HepG2 (cell line): ENCODE results near the gene RPS6KA3. TPM values are rescaled to one million over a fixed set of nuclear protein-coding genes. Genes with fewer than 3 reads are reported as not detected.
A peak's percentile ranks its signal among the peaks of the same experiment; 100 is the strongest.

Source experiments
- BRD4 ChIP-seq: sonication (generic); formaldehyde crosslinking; IDR thresholded peaks from 2 replicates; pipeline ENCODE4 v1.4.0; 2020; ENCODE audit warnings: missing genetic modification reagents
- ELF1 ChIP-seq: sonication (generic); formaldehyde crosslinking; IDR thresholded peaks from 2 replicates; pipeline ENCODE4 v1.4.0; 2020; ENCODE audit warnings: missing genetic modification reagents
- FOXO1 ChIP-seq: sonication (generic); formaldehyde crosslinking; IDR thresholded peaks from 2 replicates; pipeline ENCODE4 v1.4.0; 2020; ENCODE audit warnings: missing genetic modification reagents
- IRF2 ChIP-seq: IDR thresholded peaks from 2 replicates; pipeline ENCODE4 v1.6.1; 2018; ENCODE audit warnings: missing genetic modification reagents, missing compliant biosample characterization
- KDM2A ChIP-seq: sonication (generic); formaldehyde crosslinking; IDR thresholded peaks from 2 replicates; pipeline ENCODE4 v1.4.0; 2020; ENCODE audit warnings: low read depth, missing genetic modification reagents, borderline replicate concordance
- PCBP1 ChIP-seq: fragments of 200-400 bp; formaldehyde crosslinking; IDR thresholded peaks from 2 replicates; pipeline ENCODE4 v1.6.1; 2017; ENCODE audit warnings: mild to moderate bottlenecking, low read depth, low read length, borderline replicate concordance
- TARDBP ChIP-seq: sonication (generic); formaldehyde crosslinking; IDR thresholded peaks from 2 replicates; pipeline ENCODE4 v1.8.0; 2022; ENCODE audit warnings: mild to moderate bottlenecking, missing genetic modification reagents
- ZNF224 ChIP-seq: sonication (generic); formaldehyde crosslinking; IDR thresholded peaks from 2 replicates; pipeline ENCODE4 v1.5.0; 2020; ENCODE audit warnings: mild to moderate bottlenecking, missing genetic modification reagents
- polyA plus RNA-seq, 8 experiments: library from polyadenylated mRNA; depleted of rRNA in 3 of 8; stranded (reverse) in 7 of 8; unstranded in 1 of 8; fragments of >200 nt; fragmentation: Illumina TruSeq in 4 of 8; extraction: Trizol in 4 of 8; gene quantifications; 2 replicates each; pipeline versions ENCODE4 v1.2.1 to v1.2.3, GENCODE V29; 2011 to 2016; ENCODE audit warnings: low read depth in 4 of 8, missing spikeins in 1 of 8, mixed read lengths in 1 of 8; ENCODE audit not compliant: insufficient read depth in 1 of 8
- total RNA-seq, 5 experiments: library from RNA; depleted of rRNA; stranded (reverse); fragments of >200 nt; fragmentation: Illumina TruSeq; extraction: Trizol; gene quantifications; 2 replicates each; pipeline ENCODE4 v1.2.3, GENCODE V29; 2016; ENCODE audit warnings: low read depth in 1 of 5
- TF ChIP-seq, protein P1 (sequence below), 2 experiments: sonication (generic) in 1 of 2; formaldehyde crosslinking in 1 of 2; IDR thresholded peaks; 2 replicates each; pipeline versions ENCODE4 v1.4.0 to v1.6.1; 2016 to 2020; ENCODE audit warnings: borderline replicate concordance in 1 of 2, low read depth in 1 of 2, mild to moderate bottlenecking in 1 of 2, missing genetic modification reagents in 1 of 2
- TF ChIP-seq, protein P2 (sequence below): IDR thresholded peaks from 2 replicates; pipeline ENCODE4 v1.6.1; 2016; ENCODE audit warnings: missing genetic modification reagents, missing compliant biosample characterization
- TF ChIP-seq, protein P3 (sequence below): sonication (generic); formaldehyde crosslinking; IDR thresholded peaks from 2 replicates; pipeline ENCODE4 v1.5.0; 2020; ENCODE audit warnings: missing genetic modification reagents, mild to moderate bottlenecking, borderline replicate concordance
- TF ChIP-seq, protein P4 (sequence below): sonication (generic); formaldehyde crosslinking; IDR thresholded peaks from 2 replicates; pipeline ENCODE4 v1.4.0; 2020; ENCODE audit warnings: low read depth, missing genetic modification reagents
- TF ChIP-seq, protein P5 (sequence below): sonication (generic); formaldehyde crosslinking; IDR thresholded peaks from 2 replicates; pipeline ENCODE4 v1.5.1; 2020; ENCODE audit warnings: mild to moderate bottlenecking, missing genetic modification reagents, moderate library complexity

The RPS6KA3 gene
- total and polyA plus RNA-seq, 2 of the 13 experiments (the other 11 are each of a cell fraction or from before 2014, with no cell fraction given) = 314 to 357 TPM

DNA sequence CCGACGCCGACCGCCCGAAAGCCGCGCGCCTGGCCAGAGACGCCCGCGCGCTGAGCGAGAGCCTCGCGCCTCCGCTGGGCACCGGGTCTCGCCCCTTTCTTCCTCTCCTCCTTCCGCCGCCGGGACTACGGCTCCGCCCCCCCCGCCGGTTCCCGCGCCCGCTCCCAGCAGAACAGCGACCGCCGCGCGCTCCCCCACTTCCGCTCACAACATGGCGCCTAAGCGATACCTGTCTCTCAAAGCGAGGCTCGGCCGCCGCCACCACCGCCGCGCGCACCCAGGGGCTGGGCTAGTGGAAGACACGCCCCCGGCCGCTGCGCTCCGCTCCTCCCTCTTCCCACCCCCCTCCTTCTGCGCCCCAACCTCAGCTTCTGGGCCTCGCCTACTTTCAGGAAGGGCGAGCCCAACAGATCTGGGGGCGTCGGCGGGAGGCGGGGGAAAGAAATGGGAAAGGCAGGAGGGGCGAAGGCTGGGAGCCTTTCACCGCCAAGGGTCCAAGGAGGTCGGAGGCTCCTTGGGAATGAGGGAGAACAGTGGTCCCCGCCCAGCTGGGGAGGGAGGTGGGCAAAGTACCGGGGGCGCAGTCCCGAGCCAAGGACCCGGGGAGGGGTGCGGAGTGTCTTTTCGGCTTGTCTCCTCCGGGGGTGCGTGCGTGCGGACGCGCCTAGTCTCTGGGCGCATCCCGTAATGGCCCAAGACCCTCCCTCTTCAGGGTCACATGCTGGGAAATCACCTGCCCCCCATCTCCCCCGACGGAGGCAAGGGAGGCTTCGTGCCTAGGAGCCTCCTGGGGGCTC lies at the start of gene RPS6KA3 (continued):
- TF ChIP-seq, protein P1, sequence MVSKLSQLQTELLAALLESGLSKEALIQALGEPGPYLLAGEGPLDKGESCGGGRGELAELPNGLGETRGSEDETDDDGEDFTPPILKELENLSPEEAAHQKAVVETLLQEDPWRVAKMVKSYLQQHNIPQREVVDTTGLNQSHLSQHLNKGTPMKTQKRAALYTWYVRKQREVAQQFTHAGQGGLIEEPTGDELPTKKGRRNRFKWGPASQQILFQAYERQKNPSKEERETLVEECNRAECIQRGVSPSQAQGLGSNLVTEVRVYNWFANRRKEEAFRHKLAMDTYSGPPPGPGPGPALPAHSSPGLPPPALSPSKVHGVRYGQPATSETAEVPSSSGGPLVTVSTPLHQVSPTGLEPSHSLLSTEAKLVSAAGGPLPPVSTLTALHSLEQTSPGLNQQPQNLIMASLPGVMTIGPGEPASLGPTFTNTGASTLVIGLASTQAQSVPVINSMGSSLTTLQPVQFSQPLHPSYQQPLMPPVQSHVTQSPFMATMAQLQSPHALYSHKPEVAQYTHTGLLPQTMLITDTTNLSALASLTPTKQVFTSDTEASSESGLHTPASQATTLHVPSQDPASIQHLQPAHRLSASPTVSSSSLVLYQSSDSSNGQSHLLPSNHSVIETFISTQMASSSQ (IDR thresholded peaks at IDR 0.05; ENCODE audit: low read depth) = no peak
- TF ChIP-seq, protein P1 (CRISPR knock-in tag; IDR thresholded peaks at IDR 0.05; ENCODE audit: borderline replicate concordance) = no peak; the same call in 1 of the 2 replicates
- TF ChIP-seq, protein P2, sequence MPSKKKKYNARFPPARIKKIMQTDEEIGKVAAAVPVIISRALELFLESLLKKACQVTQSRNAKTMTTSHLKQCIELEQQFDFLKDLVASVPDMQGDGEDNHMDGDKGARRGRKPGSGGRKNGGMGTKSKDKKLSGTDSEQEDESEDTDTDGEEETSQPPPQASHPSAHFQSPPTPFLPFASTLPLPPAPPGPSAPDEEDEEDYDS (CRISPR knock-in tag) = peak; percentile 67
- TF ChIP-seq ZNF224 (CRISPR knock-in tag) (no peak), TARDBP (CRISPR knock-in tag) (0 out of 2 replicates have a peak, but pooled peaks have one; percentile 66), IRF2 (CRISPR knock-in tag) (0 out of 2 replicates have a peak, but pooled peaks have one; percentile 28), FOXO1 (peak; percentile 22; the same call in 1 of the 2 replicates), PCBP1 (0 out of 2 replicates have a peak, but pooled peaks have one; percentile 32), KDM2A (peak; percentile 39; the same call in 1 of the 2 replicates), ELF1 (CRISPR knock-in tag) (peak; percentile 80), BRD4 (CRISPR knock-in tag) (peak; percentile 42)
- TF ChIP-seq, protein P3, sequence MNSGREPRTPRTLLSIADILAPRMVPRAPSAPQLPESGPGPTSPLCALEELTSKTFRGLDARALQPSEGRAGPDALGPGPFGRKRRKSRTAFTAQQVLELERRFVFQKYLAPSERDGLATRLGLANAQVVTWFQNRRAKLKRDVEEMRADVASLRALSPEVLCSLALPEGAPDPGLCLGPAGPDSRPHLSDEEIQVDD (CRISPR knock-in tag) = no peak
- TF ChIP-seq, protein P4, sequence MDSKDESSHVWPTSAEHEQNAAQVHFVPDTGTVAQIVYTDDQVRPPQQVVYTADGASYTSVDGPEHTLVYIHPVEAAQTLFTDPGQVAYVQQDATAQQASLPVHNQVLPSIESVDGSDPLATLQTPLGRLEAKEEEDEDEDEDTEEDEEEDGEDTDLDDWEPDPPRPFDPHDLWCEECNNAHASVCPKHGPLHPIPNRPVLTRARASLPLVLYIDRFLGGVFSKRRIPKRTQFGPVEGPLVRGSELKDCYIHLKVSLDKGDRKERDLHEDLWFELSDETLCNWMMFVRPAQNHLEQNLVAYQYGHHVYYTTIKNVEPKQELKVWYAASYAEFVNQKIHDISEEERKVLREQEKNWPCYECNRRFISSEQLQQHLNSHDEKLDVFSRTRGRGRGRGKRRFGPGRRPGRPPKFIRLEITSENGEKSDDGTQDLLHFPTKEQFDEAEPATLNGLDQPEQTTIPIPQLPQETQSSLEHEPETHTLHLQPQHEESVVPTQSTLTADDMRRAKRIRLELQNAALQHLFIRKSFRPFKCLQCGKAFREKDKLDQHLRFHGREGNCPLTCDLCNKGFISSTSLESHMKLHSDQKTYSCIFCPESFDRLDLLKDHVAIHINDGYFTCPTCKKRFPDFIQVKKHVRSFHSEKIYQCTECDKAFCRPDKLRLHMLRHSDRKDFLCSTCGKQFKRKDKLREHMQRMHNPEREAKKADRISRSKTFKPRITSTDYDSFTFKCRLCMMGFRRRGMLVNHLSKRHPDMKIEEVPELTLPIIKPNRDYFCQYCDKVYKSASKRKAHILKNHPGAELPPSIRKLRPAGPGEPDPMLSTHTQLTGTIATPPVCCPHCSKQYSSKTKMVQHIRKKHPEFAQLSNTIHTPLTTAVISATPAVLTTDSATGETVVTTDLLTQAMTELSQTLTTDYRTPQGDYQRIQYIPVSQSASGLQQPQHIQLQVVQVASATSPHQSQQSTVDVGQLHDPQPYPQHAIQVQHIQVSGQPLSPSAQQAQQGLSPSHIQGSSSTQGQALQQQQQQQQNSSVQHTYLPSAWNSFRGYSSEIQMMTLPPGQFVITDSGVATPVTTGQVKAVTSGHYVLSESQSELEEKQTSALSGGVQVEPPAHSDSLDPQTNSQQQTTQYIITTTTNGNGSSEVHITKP (CRISPR knock-in tag) = peak; percentile 91; the same call in 1 of the 2 replicates
- TF ChIP-seq, protein P5, sequence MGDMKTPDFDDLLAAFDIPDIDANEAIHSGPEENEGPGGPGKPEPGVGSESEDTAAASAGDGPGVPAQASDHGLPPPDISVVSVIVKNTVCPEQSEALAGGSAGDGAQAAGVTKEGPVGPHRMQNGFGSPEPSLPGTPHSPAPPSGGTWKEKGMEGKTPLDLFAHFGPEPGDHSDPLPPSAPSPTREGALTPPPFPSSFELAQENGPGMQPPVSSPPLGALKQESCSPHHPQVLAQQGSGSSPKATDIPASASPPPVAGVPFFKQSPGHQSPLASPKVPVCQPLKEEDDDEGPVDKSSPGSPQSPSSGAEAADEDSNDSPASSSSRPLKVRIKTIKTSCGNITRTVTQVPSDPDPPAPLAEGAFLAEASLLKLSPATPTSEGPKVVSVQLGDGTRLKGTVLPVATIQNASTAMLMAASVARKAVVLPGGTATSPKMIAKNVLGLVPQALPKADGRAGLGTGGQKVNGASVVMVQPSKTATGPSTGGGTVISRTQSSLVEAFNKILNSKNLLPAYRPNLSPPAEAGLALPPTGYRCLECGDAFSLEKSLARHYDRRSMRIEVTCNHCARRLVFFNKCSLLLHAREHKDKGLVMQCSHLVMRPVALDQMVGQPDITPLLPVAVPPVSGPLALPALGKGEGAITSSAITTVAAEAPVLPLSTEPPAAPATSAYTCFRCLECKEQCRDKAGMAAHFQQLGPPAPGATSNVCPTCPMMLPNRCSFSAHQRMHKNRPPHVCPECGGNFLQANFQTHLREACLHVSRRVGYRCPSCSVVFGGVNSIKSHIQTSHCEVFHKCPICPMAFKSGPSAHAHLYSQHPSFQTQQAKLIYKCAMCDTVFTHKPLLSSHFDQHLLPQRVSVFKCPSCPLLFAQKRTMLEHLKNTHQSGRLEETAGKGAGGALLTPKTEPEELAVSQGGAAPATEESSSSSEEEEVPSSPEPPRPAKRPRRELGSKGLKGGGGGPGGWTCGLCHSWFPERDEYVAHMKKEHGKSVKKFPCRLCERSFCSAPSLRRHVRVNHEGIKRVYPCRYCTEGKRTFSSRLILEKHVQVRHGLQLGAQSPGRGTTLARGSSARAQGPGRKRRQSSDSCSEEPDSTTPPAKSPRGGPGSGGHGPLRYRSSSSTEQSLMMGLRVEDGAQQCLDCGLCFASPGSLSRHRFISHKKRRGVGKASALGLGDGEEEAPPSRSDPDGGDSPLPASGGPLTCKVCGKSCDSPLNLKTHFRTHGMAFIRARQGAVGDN = peak; percentile 89
